ENCODE results near the gene ERBB4.

Gene ERBB4

DNA sequence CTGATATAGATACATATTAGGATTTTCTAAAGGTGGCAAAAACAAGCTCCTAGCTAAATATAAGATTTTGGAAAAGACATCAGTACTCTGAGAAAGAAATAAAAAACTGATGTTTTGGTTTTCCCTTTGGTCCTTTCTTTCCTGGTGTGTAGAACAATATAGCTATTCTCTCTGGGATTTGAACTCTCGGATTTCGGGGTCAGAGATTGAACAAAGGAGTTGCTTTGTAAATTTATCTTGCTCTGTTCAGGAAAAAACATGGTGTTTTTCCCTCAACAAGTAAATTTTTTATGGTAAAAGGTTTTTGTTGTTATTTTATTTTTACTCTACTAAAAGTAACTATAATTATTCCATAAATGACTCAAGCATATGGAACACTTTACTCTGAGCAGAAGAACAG, 889.3 kb downstream of the ERBB4 start:
- Histone ChIP-seq H3K36me3 (ENCODE audit: insufficient read depth) (no peaks in the 10 kb centered on the region), H2AFZ (ENCODE audit: low read depth) (no peak overlapping the region), H3K27me3 (ENCODE audit: insufficient read depth, low read depth) (no peaks in the 10 kb centered on the region), H4K20me1 (ENCODE audit: insufficient read depth) (no peaks in the 10 kb centered on the region), H3K9ac (no peak overlapping the region), H3K4me3 (IDR thresholded peaks at IDR 0.05; ENCODE audit: insufficient read depth, low read depth, low read length) (no peak overlapping the region), H3K79me2 (ENCODE audit: insufficient read depth, low read depth) (no peaks in the 10 kb centered on the region), H3K27ac (no peak overlapping the region), H3K4me2 (no peak overlapping the region), H3K4me1 (ENCODE audit: low read depth, poor library complexity, severe bottlenecking) (no peaks in the 10 kb centered on the region)
- TF ChIP-seq, protein P1, sequence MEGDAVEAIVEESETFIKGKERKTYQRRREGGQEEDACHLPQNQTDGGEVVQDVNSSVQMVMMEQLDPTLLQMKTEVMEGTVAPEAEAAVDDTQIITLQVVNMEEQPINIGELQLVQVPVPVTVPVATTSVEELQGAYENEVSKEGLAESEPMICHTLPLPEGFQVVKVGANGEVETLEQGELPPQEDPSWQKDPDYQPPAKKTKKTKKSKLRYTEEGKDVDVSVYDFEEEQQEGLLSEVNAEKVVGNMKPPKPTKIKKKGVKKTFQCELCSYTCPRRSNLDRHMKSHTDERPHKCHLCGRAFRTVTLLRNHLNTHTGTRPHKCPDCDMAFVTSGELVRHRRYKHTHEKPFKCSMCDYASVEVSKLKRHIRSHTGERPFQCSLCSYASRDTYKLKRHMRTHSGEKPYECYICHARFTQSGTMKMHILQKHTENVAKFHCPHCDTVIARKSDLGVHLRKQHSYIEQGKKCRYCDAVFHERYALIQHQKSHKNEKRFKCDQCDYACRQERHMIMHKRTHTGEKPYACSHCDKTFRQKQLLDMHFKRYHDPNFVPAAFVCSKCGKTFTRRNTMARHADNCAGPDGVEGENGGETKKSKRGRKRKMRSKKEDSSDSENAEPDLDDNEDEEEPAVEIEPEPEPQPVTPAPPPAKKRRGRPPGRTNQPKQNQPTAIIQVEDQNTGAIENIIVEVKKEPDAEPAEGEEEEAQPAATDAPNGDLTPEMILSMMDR (conservative IDR thresholded peaks at IDR 0.05; ENCODE audit: low read depth, low read length), result no peak

DNA sequence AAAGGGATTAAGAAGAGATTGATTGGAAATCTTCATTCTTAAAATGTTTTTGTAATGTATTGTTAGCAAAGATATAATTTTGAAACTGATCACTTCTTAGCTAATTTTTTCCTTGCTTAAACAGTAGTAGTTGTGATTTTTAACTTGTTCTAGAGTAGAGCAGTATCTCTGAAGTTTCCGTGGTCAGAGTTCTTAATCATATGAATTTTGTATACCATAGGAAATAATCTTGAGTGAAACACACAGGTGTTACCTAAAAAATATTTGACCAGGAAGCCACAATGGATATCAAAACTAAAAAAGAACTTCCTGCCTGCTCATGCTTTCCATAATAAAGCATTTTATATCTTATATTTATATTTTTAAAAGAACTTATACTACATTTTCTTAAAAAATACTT, 907.1 kb downstream of the ERBB4 start:
- peak overlapping the region; percentile 40; the same call in 1 of the 2 replicates for H3K4me2 ChIP-seq
- peaks cover 21% of the 10 kb centered on the region for H3K4me1 ChIP-seq (ENCODE audit: low read depth, poor library complexity, severe bottlenecking)
- no peaks in the 10 kb centered on the region for H3K79me2 ChIP-seq (ENCODE audit: insufficient read depth, low read depth)
- H3K27ac ChIP-seq, result peak overlapping the region; percentile 45; the same call in 1 of the 2 replicates
- TF ChIP-seq, protein P1 (conservative IDR thresholded peaks at IDR 0.05; ENCODE audit: low read depth, low read length), result no peak
- no peak overlapping the region for H3K9ac ChIP-seq
- no peaks in the 10 kb centered on the region for H4K20me1 ChIP-seq (ENCODE audit: insufficient read depth)
- H3K36me3 ChIP-seq (ENCODE audit: insufficient read depth), result no peaks in the 10 kb centered on the region
- H2AFZ ChIP-seq (ENCODE audit: low read depth), result no peak overlapping the region
- no peak overlapping the region for H3K4me3 ChIP-seq (IDR thresholded peaks at IDR 0.05; ENCODE audit: insufficient read depth, low read depth, low read length)
- H3K27me3 ChIP-seq (ENCODE audit: insufficient read depth, low read depth), result no peaks in the 10 kb centered on the region

DNA sequence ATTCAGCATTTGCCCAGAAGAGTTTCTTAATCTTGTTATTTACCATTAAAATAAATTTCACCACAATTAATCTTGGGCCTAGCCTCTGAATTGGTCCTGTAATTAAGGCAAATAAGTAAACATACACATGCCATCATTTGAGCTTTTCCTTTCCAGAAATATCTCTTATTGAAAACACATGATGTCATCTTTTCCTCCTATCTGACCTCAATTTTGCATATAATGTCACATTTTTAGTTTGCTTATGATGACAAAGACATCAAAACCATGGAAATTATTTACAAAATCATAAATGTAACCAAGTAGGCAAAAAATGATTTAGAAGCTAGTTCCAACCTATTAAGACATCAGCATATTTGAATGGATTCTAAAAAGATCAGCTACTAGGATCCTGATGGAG, 915.5 kb downstream of the ERBB4 start:
- H3K27me3 ChIP-seq (ENCODE audit: insufficient read depth, low read depth), result no peaks in the 10 kb centered on the region
- no peaks in the 10 kb centered on the region for H3K36me3 ChIP-seq (ENCODE audit: insufficient read depth)
- no peak overlapping the region for H2AFZ ChIP-seq (ENCODE audit: low read depth)
- H3K27ac ChIP-seq, result no peak overlapping the region
- H3K4me1 ChIP-seq (ENCODE audit: low read depth, poor library complexity, severe bottlenecking), result no peaks in the 10 kb centered on the region
- H4K20me1 ChIP-seq (ENCODE audit: insufficient read depth), result no peaks in the 10 kb centered on the region
- H3K9ac ChIP-seq, result no peak overlapping the region
- no peak overlapping the region for H3K4me3 ChIP-seq (IDR thresholded peaks at IDR 0.05; ENCODE audit: insufficient read depth, low read depth, low read length)
- no peaks in the 10 kb centered on the region for H3K79me2 ChIP-seq (ENCODE audit: insufficient read depth, low read depth)
- no peak overlapping the region for H3K4me2 ChIP-seq
- TF ChIP-seq, protein P1 (conservative IDR thresholded peaks at IDR 0.05; ENCODE audit: low read depth, low read length), result no peak

DNA sequence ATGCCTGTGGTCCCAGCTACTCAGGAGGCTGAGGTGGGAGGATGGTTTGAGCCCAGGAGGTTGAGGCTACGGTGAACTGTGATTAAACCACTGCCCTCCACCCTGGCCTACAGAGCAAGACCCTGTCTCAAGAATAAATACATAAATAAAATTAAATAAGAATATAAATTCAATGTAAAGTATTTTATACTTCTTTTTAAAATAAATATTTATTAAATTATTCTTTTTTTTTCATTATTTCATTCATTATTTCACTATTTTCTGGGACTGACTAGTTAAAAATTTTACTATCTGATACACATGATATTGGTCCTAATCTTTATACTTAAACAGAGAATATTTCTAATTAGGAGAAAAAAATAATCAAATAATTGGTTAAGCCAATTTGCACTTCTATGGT, 917.6 kb downstream of the ERBB4 start:
- Histone ChIP-seq H3K9ac (no peak overlapping the region), H2AFZ (ENCODE audit: low read depth) (no peak overlapping the region), H3K4me1 (ENCODE audit: low read depth, poor library complexity, severe bottlenecking) (no peaks in the 10 kb centered on the region), H4K20me1 (ENCODE audit: insufficient read depth) (no peaks in the 10 kb centered on the region), H3K4me3 (IDR thresholded peaks at IDR 0.05; ENCODE audit: insufficient read depth, low read depth, low read length) (no peak overlapping the region), H3K27me3 (ENCODE audit: insufficient read depth, low read depth) (no peaks in the 10 kb centered on the region), H3K4me2 (no peak overlapping the region), H3K79me2 (ENCODE audit: insufficient read depth, low read depth) (no peaks in the 10 kb centered on the region), H3K27ac (no peak overlapping the region), H3K36me3 (ENCODE audit: insufficient read depth) (no peaks in the 10 kb centered on the region)
- TF ChIP-seq, protein P1 (conservative IDR thresholded peaks at IDR 0.05; ENCODE audit: low read depth, low read length), result no peak

Measured in KMS-11 (cell line).